GM19397 (cell line): Measurements from ENCODE around the gene CLPX.
"Not testable (repeated sequence)": the region's sequence is repeated elsewhere in the genome, so short reads cannot be mapped to it uniquely, and the experiment has no call there.

Experiments used
- ATAC-seq: cut with Tn5 transposase; IDR thresholded peaks from one replicate; pipeline ENCODE4 v1.9.1; 2021; ENCODE audit warnings: mild to moderate bottlenecking, moderate library complexity; ENCODE audit not compliant: unreplicated experiment

The CLPX gene

GRCh38 chr15:65105038-65105437, 80.1 kb downstream of the CLPX start:
- no peak for ATAC-seq

GRCh38 chr15:65102912-65103311, 82.2 kb downstream of the CLPX start:
- ATAC-seq: no peak

GRCh38 chr15:65101891-65102708, 83.0 kb downstream of the CLPX start:
- ATAC-seq: no peak

- no peak for ATAC-seq
Observed at GRCh38 chr15:65101411-65101890, 83.7 kb downstream of the CLPX start.

- no peak for ATAC-seq
Observed at GRCh38 chr15:65100442-65100841, 84.7 kb downstream of the CLPX start.

- not testable (repeated sequence) for ATAC-seq
Observed at GRCh38 chr15:65099801-65100200, 85.3 kb downstream of the CLPX start.

GRCh38 chr15:65099336-65099735, 85.8 kb downstream of the CLPX start:
- ATAC-seq: no peak
